ENCODE measurements around the gene DNAH2. TPM values are rescaled to one million over a fixed set of nuclear protein-coding genes. Genes with fewer than 3 reads are reported as not detected.

DNAH2 gene
- total and polyA plus RNA-seq, 2 of the 13 experiments (the other 11 are each of a cell fraction or from before 2014, with no cell fraction given): not detected

DNA sequence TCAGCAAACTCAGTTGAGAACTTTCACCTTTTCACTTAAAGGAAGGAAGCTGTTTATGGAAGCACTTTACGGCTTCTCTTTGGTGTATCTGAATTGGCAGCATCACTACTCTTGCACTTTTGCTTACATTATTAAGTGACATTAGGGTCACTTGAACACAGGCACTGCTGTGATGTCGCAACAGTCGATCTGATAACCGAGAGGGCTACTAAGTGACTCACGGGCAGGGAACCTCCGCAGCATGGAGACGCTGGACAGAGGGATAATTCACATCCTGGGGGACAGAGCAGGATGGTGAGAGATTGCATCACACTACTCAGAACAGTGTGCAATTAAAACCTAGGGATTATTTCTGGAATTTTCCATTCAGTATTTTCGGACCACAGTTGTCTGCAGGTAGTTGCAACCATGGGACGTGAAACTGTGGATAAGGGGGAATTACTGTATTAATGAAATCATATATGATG, 56.5 kb downstream of the DNAH2 start (continued):
- TF ChIP-seq, protein P1, sequence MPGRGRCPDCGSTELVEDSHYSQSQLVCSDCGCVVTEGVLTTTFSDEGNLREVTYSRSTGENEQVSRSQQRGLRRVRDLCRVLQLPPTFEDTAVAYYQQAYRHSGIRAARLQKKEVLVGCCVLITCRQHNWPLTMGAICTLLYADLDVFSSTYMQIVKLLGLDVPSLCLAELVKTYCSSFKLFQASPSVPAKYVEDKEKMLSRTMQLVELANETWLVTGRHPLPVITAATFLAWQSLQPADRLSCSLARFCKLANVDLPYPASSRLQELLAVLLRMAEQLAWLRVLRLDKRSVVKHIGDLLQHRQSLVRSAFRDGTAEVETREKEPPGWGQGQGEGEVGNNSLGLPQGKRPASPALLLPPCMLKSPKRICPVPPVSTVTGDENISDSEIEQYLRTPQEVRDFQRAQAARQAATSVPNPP (CRISPR knock-in tag; IDR thresholded peaks at IDR 0.05): no peak
- TF ChIP-seq MEF2D (CRISPR knock-in tag; IDR thresholded peaks at IDR 0.05) (no peak), MED1 (CRISPR knock-in tag; IDR thresholded peaks at IDR 0.05) (peak; percentile 68; the same call in 1 of the 2 replicates), ZBTB42 (CRISPR knock-in tag; IDR thresholded peaks at IDR 0.05) (no peak), PPARG (CRISPR knock-in tag; conservative IDR thresholded peaks at IDR 0.05) (peak; percentile 56), JUND (CRISPR knock-in tag; IDR thresholded peaks at IDR 0.05) (no peak), ZFP37 (CRISPR knock-in tag; IDR thresholded peaks at IDR 0.05; ENCODE audit: borderline replicate concordance) (no peak), ZNF34 (CRISPR knock-in tag; IDR thresholded peaks at IDR 0.05; ENCODE audit: borderline replicate concordance) (no peak), GATAD2A (CRISPR knock-in tag; IDR thresholded peaks at IDR 0.05) (peak; percentile 92), ERF (CRISPR knock-in tag; IDR thresholded peaks at IDR 0.05) (peak; percentile 48; the same call in 1 of the 2 replicates), SATB2 (CRISPR knock-in tag; IDR thresholded peaks at IDR 0.05) (0 out of 2 replicates have a peak, but pooled peaks have one; percentile 45), ZNF607 (CRISPR knock-in tag; IDR thresholded peaks at IDR 0.05; ENCODE audit: borderline replicate concordance) (no peak), RBM22 (optimal IDR thresholded peaks at IDR 0.05; ENCODE audit: low read length) (no peak), SALL2 (CRISPR knock-in tag; IDR thresholded peaks at IDR 0.05) (peak; percentile 50; the same call in 1 of the 2 replicates), CEBPB (IDR thresholded peaks at IDR 0.05; ENCODE audit: borderline replicate concordance, low read depth, low read length) (peak; percentile 98)
- TF ChIP-seq, protein P2, sequence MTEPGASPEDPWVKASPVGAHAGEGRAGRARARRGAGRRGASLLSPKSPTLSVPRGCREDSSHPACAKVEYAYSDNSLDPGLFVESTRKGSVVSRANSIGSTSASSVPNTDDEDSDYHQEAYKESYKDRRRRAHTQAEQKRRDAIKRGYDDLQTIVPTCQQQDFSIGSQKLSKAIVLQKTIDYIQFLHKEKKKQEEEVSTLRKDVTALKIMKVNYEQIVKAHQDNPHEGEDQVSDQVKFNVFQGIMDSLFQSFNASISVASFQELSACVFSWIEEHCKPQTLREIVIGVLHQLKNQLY (CRISPR knock-in tag; IDR thresholded peaks at IDR 0.05): no peak
- TF ChIP-seq, protein P3, sequence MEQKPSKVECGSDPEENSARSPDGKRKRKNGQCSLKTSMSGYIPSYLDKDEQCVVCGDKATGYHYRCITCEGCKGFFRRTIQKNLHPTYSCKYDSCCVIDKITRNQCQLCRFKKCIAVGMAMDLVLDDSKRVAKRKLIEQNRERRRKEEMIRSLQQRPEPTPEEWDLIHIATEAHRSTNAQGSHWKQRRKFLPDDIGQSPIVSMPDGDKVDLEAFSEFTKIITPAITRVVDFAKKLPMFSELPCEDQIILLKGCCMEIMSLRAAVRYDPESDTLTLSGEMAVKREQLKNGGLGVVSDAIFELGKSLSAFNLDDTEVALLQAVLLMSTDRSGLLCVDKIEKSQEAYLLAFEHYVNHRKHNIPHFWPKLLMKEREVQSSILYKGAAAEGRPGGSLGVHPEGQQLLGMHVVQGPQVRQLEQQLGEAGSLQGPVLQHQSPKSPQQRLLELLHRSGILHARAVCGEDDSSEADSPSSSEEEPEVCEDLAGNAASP (CRISPR knock-in tag; IDR thresholded peaks at IDR 0.05; ENCODE audit: borderline replicate concordance): peak; percentile 44; the same call in 1 of the 2 replicates
- TF ChIP-seq, protein P4, sequence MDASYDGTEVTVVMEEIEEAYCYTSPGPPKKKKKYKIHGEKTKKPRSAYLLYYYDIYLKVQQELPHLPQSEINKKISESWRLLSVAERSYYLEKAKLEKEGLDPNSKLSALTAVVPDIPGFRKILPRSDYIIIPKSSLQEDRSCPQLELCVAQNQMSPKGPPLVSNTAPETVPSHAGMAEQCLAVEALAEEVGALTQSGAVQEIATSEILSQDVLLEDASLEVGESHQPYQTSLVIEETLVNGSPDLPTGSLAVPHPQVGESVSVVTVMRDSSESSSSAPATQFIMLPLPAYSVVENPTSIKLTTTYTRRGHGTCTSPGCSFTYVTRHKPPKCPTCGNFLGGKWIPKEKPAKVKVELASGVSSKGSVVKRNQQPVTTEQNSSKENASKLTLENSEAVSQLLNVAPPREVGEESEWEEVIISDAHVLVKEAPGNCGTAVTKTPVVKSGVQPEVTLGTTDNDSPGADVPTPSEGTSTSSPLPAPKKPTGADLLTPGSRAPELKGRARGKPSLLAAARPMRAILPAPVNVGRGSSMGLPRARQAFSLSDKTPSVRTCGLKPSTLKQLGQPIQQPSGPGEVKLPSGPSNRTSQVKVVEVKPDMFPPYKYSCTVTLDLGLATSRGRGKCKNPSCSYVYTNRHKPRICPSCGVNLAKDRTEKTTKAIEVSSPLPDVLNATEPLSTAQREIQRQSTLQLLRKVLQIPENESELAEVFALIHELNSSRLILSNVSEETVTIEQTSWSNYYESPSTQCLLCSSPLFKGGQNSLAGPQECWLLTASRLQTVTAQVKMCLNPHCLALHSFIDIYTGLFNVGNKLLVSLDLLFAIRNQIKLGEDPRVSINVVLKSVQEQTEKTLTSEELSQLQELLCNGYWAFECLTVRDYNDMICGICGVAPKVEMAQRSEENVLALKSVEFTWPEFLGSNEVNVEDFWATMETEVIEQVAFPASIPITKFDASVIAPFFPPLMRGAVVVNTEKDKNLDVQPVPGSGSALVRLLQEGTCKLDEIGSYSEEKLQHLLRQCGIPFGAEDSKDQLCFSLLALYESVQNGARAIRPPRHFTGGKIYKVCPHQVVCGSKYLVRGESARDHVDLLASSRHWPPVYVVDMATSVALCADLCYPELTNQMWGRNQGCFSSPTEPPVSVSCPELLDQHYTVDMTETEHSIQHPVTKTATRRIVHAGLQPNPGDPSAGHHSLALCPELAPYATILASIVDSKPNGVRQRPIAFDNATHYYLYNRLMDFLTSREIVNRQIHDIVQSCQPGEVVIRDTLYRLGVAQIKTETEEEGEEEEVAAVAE (CRISPR knock-in tag; IDR thresholded peaks at IDR 0.05; ENCODE audit: borderline replicate concordance): no peak
- TF ChIP-seq, protein P5, sequence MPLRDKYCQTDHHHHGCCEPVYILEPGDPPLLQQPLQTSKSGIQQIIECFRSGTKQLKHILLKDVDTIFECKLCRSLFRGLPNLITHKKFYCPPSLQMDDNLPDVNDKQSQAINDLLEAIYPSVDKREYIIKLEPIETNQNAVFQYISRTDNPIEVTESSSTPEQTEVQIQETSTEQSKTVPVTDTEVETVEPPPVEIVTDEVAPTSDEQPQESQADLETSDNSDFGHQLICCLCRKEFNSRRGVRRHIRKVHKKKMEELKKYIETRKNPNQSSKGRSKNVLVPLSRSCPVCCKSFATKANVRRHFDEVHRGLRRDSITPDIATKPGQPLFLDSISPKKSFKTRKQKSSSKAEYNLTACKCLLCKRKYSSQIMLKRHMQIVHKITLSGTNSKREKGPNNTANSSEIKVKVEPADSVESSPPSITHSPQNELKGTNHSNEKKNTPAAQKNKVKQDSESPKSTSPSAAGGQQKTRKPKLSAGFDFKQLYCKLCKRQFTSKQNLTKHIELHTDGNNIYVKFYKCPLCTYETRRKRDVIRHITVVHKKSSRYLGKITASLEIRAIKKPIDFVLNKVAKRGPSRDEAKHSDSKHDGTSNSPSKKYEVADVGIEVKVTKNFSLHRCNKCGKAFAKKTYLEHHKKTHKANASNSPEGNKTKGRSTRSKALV (CRISPR knock-in tag; IDR thresholded peaks at IDR 0.05): no peak
- TF ChIP-seq, protein P6, sequence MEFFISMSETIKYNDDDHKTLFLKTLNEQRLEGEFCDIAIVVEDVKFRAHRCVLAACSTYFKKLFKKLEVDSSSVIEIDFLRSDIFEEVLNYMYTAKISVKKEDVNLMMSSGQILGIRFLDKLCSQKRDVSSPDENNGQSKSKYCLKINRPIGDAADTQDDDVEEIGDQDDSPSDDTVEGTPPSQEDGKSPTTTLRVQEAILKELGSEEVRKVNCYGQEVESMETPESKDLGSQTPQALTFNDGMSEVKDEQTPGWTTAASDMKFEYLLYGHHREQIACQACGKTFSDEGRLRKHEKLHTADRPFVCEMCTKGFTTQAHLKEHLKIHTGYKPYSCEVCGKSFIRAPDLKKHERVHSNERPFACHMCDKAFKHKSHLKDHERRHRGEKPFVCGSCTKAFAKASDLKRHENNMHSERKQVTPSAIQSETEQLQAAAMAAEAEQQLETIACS (CRISPR knock-in tag; IDR thresholded peaks at IDR 0.05): no peak
